ENCODE data around the gene SPOCK3.

GRCh38 chr4:167234316-167234881 lies at the start of gene SPOCK3:
- no peak for TF ChIP-seq POLR2AphosphoS5 (IDR thresholded peaks at IDR 0.05; ENCODE audit: borderline replicate concordance, low read depth, low read length)
- no peak for TF ChIP-seq EZH2 (IDR thresholded peaks at IDR 0.05)
